SU-DHL-6 (cell line): ENCODE measurements around the gene MAPK12.
"Not testable (repeated sequence)": the region's sequence is repeated elsewhere in the genome, so short reads cannot be mapped to it uniquely, and the experiment has no call there.

Source experiments
- H2AFZ ChIP-seq: fragments of 200-600 bp; sonication (generic); 2 replicates; pipeline ENCODE4 v1.6.1; 2014; ENCODE audit warnings: low read depth, mild to moderate bottlenecking, moderate library complexity, mixed read lengths, antibody characterized with exemption, low read length; ENCODE audit not compliant: severe bottlenecking
- H3F3A ChIP-seq: fragments of 200-600 bp; shearing (Covaris generic); 2 replicates; pipeline ENCODE4 v1.6.0; 2016; ENCODE audit warnings: antibody characterized with exemption, mild to moderate bottlenecking; ENCODE audit not compliant: insufficient read depth
- H3K27ac ChIP-seq: fragments of 200-600 bp; sonication (generic); 2 replicates; pipeline ENCODE4 v1.5.1; 2016; ENCODE audit warnings: low read depth, mild to moderate bottlenecking, low read length, moderate library complexity, mixed read lengths
- H3K27me3 ChIP-seq: fragments of 200-600 bp; sonication (generic), shearing (Covaris generic); 2 replicates; pipeline ENCODE4 v1.6.0; 2014; ENCODE audit warnings: mild to moderate bottlenecking, low read length
- H3K36me3 ChIP-seq: fragments of 200-600 bp; sonication (generic); 2 replicates; pipeline ENCODE4 v1.6.1; 2014; ENCODE audit warnings: mild to moderate bottlenecking, low read length, mixed read lengths
- H3K4me2 ChIP-seq: fragments of 300-600, 200-600 bp; shearing (Covaris generic), sonication (generic); 2 replicates; pipeline ENCODE4 v1.6.0; 2014; ENCODE audit warnings: low read length, low read depth, mild to moderate bottlenecking; ENCODE audit not compliant: poor library complexity, severe bottlenecking
- H3K4me3 ChIP-seq: fragments of 200-600 bp; sonication (generic); 2 replicates; pipeline ENCODE4 v1.5.1; 2014; ENCODE audit warnings: antibody characterized with exemption, low read length, mild to moderate bottlenecking, mixed read lengths; ENCODE audit not compliant: insufficient read depth, poor library complexity, severe bottlenecking
- H3K79me2 ChIP-seq: fragments of 200-600 bp; sonication (generic); 2 replicates; pipeline ENCODE4 v1.6.1; 2014; ENCODE audit warnings: mild to moderate bottlenecking, low read length, moderate library complexity; ENCODE audit not compliant: insufficient read depth
- H3K9ac ChIP-seq: fragments of 200-600 bp; sonication (generic); 2 replicates; pipeline ENCODE4 v1.7.0; 2014; ENCODE audit warnings: mild to moderate bottlenecking, low read length
- H3K9me2 ChIP-seq: fragments of 200-600 bp; sonication (generic); replicated peaks from 2 replicates; pipeline ENCODE4 v1.6.1; 2014; ENCODE audit warnings: low read length; ENCODE audit not compliant: insufficient read depth
- H3K9me3 ChIP-seq: fragments of 200-600 bp; sonication (generic); 2 replicates; pipeline ENCODE4 v1.6.1; 2014; ENCODE audit warnings: low read length, mixed read lengths; ENCODE audit not compliant: insufficient read depth
- H4K20me1 ChIP-seq: fragments of 200-600 bp; sonication (generic); 2 replicates; pipeline ENCODE4 v1.6.1; 2014; ENCODE audit warnings: low read depth, mild to moderate bottlenecking, antibody characterized with exemption, low read length, moderate library complexity, mixed read lengths
- EZH2phosphoT487 ChIP-seq: fragments of 200-600 bp; sonication (generic), shearing (Covaris generic); conservative IDR thresholded peaks from 2 replicates; pipeline ENCODE4 v1.6.1; 2018; ENCODE audit warnings: mild to moderate bottlenecking, antibody characterized with exemption, low read length, moderate library complexity, mixed read lengths
- TF ChIP-seq, protein P1 (sequence below): fragments of 200-600 bp; sonication (generic); IDR thresholded peaks from one replicate; pipeline ENCODE4 v1.5.1; 2017; ENCODE audit warnings: antibody characterized with exemption, mild to moderate bottlenecking, low read length, moderate library complexity; ENCODE audit not compliant: insufficient read depth, poor library complexity, severe bottlenecking

Gene MAPK12

DNA sequence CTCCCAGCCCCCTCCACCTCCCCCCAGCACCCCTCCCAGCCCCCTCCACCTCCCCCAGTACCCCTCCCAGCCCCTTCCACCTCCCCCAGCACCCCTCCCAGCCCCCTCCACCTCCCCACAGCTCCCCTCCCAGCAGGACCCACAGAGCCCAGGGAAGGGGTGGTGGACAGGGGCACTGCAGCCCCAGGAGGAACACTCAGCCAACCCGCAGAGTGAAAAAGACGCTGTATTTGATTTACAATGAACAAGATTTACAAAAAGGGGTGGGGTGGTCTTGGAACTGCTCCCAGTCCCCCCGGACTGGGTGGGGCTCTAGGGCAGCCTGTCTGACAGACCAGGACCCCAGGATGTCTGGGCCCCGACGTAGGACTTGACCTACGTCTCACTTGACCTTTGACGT, 13.3 kb upstream of the MAPK12 start:
- H3F3A ChIP-seq: peaks cover 14% of the 10 kb centered on the region
- H4K20me1 ChIP-seq: no peaks in the 10 kb centered on the region
- no peaks in the 10 kb centered on the region for H3K9me3 ChIP-seq
- no peaks in the 10 kb centered on the region for H3K36me3 ChIP-seq
- no peak overlapping the region for H3K9ac ChIP-seq
- no peak overlapping the region for H2AFZ ChIP-seq
- H3K9me2 ChIP-seq: no peaks in the 10 kb centered on the region
- no peak overlapping the region for H3K4me2 ChIP-seq
- TF ChIP-seq EZH2phosphoT487: no peak
- TF ChIP-seq, protein P1, sequence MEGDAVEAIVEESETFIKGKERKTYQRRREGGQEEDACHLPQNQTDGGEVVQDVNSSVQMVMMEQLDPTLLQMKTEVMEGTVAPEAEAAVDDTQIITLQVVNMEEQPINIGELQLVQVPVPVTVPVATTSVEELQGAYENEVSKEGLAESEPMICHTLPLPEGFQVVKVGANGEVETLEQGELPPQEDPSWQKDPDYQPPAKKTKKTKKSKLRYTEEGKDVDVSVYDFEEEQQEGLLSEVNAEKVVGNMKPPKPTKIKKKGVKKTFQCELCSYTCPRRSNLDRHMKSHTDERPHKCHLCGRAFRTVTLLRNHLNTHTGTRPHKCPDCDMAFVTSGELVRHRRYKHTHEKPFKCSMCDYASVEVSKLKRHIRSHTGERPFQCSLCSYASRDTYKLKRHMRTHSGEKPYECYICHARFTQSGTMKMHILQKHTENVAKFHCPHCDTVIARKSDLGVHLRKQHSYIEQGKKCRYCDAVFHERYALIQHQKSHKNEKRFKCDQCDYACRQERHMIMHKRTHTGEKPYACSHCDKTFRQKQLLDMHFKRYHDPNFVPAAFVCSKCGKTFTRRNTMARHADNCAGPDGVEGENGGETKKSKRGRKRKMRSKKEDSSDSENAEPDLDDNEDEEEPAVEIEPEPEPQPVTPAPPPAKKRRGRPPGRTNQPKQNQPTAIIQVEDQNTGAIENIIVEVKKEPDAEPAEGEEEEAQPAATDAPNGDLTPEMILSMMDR: no peak
- H3K4me3 ChIP-seq: no peak overlapping the region
- H3K79me2 ChIP-seq: no peaks in the 10 kb centered on the region
- H3K27ac ChIP-seq: no peak overlapping the region
- no peaks in the 10 kb centered on the region for H3K27me3 ChIP-seq

DNA sequence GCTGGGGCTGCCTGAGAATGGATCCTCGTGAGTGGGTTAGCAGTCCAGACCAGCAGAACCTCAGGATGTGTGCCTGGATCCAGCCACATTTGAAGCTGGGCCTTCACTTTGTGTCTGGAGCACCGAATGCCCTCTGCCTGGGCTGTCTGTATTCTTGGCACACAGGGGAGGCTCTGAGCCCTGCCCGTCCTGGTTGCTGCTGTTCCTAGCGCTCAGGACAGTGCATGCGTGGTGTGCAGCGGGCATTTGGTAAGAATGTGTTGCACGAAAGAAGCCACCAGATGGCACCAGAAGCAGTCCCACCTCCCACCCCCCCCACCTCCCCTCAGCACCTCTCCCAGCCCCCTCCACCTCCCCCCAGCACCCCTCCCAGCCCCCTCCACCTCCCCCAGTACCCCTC, 12.8 kb upstream of the MAPK12 start:
- Histone ChIP-seq H2AFZ (no peak overlapping the region), H3K9ac (no peak overlapping the region), H3F3A (peaks cover 14% of the 10 kb centered on the region), H3K9me3 (no peaks in the 10 kb centered on the region), H4K20me1 (no peaks in the 10 kb centered on the region), H3K4me2 (no peak overlapping the region), H3K27me3 (no peaks in the 10 kb centered on the region), H3K27ac (no peak overlapping the region), H3K4me3 (no peak overlapping the region), H3K9me2 (no peaks in the 10 kb centered on the region), H3K36me3 (no peaks in the 10 kb centered on the region), H3K79me2 (no peaks in the 10 kb centered on the region)
- TF ChIP-seq EZH2phosphoT487: no peak
- TF ChIP-seq, protein P1: no peak

DNA sequence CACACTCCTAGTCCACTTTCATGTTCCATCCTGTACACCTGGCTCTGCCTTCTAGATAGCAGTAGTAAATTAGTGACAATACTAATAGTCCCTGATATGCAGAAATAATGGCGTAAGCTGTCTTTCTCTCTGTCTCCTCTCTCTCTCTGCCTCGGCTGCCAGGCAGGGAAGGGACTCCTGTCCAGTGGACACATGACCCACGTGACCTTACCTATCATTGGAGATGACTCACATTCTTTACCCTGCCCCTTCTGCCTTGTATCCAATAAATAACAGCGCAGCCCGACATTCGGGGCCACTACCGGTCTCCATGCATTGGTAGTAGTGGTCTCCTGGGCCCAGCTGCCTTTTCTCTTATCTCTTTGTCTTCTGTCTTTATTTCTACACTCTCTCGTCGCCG, 12.3 kb upstream of the MAPK12 start:
- H3K9ac ChIP-seq, H3K4me2 ChIP-seq, H3K4me3 ChIP-seq, H2AFZ ChIP-seq, H3K79me2 ChIP-seq, H3K36me3 ChIP-seq, H4K20me1 ChIP-seq, H3K27me3 ChIP-seq, H3K9me2 ChIP-seq, H3K27ac ChIP-seq, H3K9me3 ChIP-seq: not testable (repeated sequence)
- peaks cover 14% of the 10 kb centered on the region for H3F3A ChIP-seq

DNA sequence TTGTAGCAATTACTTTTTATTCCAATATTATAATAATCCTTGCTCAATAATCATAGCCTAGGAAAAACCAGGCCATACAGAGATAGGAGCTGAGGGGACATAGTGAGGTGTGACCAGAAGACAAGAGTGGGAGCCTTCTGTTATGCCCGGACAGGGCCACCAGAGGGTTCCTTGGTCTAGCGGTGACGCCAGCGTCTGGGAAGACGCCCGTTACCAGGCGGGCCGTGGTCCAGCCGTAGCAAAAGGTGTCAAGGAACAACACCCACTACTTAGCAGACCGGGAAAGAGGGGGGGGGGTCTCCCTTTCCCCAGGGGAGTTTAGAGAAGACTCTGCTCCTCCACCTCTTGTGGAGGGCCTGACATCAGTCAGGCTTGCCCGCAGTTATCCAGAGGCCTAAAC, 11.9 kb upstream of the MAPK12 start:
- not testable (repeated sequence) for H3K27me3 ChIP-seq, H4K20me1 ChIP-seq, H3K79me2 ChIP-seq, H3K27ac ChIP-seq, H3K9ac ChIP-seq, H3K36me3 ChIP-seq, H3K9me3 ChIP-seq, H2AFZ ChIP-seq, H3K9me2 ChIP-seq, H3K4me3 ChIP-seq, H3K4me2 ChIP-seq
- peaks cover 14% of the 10 kb centered on the region for H3F3A ChIP-seq
